A549 (cell line): ENCODE results near the gene HS3ST5. TPM values are rescaled to one million over a fixed set of nuclear protein-coding genes. Genes with fewer than 3 reads are reported as not detected.

Experiments used
- ATAC-seq, 2 experiments: fragments of 200-7000 bp in 1 of 2; fragments of >200 bp in 1 of 2; cut with Nextera tagmentation in 1 of 2; cut with Tn5 transposase in 1 of 2; 3 replicates each; pipeline versions ENCODE4 v1.8.0 to v1.9.1; 2018 to 2020; ENCODE audit warnings: mild to moderate bottlenecking in 1 of 2, moderate library complexity in 1 of 2
- CTCF ChIA-PET: fragments of 300-600 bp; sonication (Branson Sonifier 250); formaldehyde crosslinking; extraction: SDS; loops from one replicate; lab custom pipeline; 2021; ENCODE audit warnings: antibody characterized with exemption, inconsistent platforms; lab: Yijun Ruan, JAX
- POLR2A ChIA-PET: fragments of 350-600 bp; formaldehyde crosslinking; extraction: SDS; loops from one replicate; lab custom pipeline; 2021; ENCODE audit warnings: antibody characterized with exemption, inconsistent platforms; lab: Yijun Ruan, JAX
- DNase-seq, 2 experiments: peaks; one replicate each; pipeline versions ENCODE4 v3.0.0 to v3.0.0-alpha.2; 2011 to 2016; ENCODE audit warnings: low read depth in 1 of 2, low spot score in 1 of 2
- FAIRE-seq: peaks from 2 replicates; lab custom pipeline; 2011; peaks lifted over from hg19 to GRCh38; lab: Jason Lieb, UNC
- H3K27ac ChIP-seq, 2 experiments: fragments of >200 bp; sonication (Bioruptor Twin); formaldehyde crosslinking; 3 replicates each; pipeline ENCODE4 v1.5.1; 2016 to 2017
- H3K4me1 ChIP-seq: fragments of >200 bp; sonication (Bioruptor Twin); formaldehyde crosslinking; 3 replicates; pipeline ENCODE4 v1.6.1; 2016
- H3K4me2 ChIP-seq: fragments of >200 bp; sonication (Bioruptor Twin); formaldehyde crosslinking; 3 replicates; pipeline ENCODE4 v1.6.1; 2016
- H3K4me3 ChIP-seq: fragments of >200 bp; sonication (Bioruptor Twin); formaldehyde crosslinking; 3 replicates; pipeline ENCODE4 v1.5.1; 2016
- H3K9me3 ChIP-seq: fragments of >200 bp; sonication (Bioruptor Twin); formaldehyde crosslinking; 3 replicates; pipeline ENCODE4 v1.6.1; 2016
- BHLHE40 ChIP-seq: IDR thresholded peaks from 2 replicates; pipeline ENCODE4 v1.6.1; 2012; ENCODE audit warnings: low read depth, low read length, inconsistent platforms
- EHF ChIP-seq: fragments of 250-450 bp; sonication (Bioruptor Pico); IDR thresholded peaks from 2 replicates; pipeline ENCODE4 v1.5.0; 2020; ENCODE audit warnings: mild to moderate bottlenecking
- EP300 ChIP-seq, 2 experiments: fragments of >200 bp; sonication (Bioruptor Twin); formaldehyde crosslinking; IDR thresholded peaks; 2 replicates in 1 of 2; 3 replicates in 1 of 2; pipeline ENCODE4 v1.6.1; 2016 to 2017
- ESRRA ChIP-seq: fragments of 150-350 bp; IDR thresholded peaks from 2 replicates; pipeline ENCODE4 v1.6.1; 2014; ENCODE audit warnings: mild to moderate bottlenecking, low read length, borderline replicate concordance
- FOSB ChIP-seq: fragments of 250-450 bp; sonication (Bioruptor Pico); IDR thresholded peaks from 2 replicates; pipeline ENCODE4 v1.5.0; 2020; ENCODE audit warnings: mild to moderate bottlenecking, moderate library complexity
- HOXA7 ChIP-seq: fragments of 250-450 bp; sonication (Bioruptor Pico); IDR thresholded peaks from 2 replicates; pipeline ENCODE4 v1.5.0; 2020; ENCODE audit warnings: mild to moderate bottlenecking, moderate library complexity
- HOXB5 ChIP-seq: fragments of 250-450 bp; sonication (Bioruptor Pico); IDR thresholded peaks from 2 replicates; pipeline ENCODE4 v1.5.0; 2020; ENCODE audit warnings: mild to moderate bottlenecking, moderate library complexity
- JUN ChIP-seq, 2 experiments: fragments of >200 bp; sonication (Bioruptor Twin); formaldehyde crosslinking; IDR thresholded peaks; 2 replicates in 1 of 2; 3 replicates in 1 of 2; pipeline ENCODE4 v1.6.1; 2016 to 2017
- JUNB ChIP-seq: fragments of >200 bp; sonication (Bioruptor Twin); formaldehyde crosslinking; IDR thresholded peaks from 2 replicates; pipeline ENCODE4 v1.6.1; 2016
- KDM1A ChIP-seq: fragments of 200-600 bp; sonication (generic); IDR thresholded peaks from 2 replicates; pipeline ENCODE4 v1.6.1; 2016; ENCODE audit warnings: low read depth, mild to moderate bottlenecking
- KDM5A ChIP-seq: fragments of 200-600 bp; sonication (generic); IDR thresholded peaks from 2 replicates; pipeline ENCODE4 v1.6.1; 2016; ENCODE audit warnings: antibody characterized with exemption, mild to moderate bottlenecking
- NFE2L2 ChIP-seq: fragments of 150-350 bp; conservative IDR thresholded peaks from 2 replicates; pipeline ENCODE4 v1.6.1; 2014; ENCODE audit warnings: low read length
- PHF8 ChIP-seq: fragments of 200-600 bp; sonication (generic); IDR thresholded peaks from 2 replicates; pipeline ENCODE4 v1.6.1; 2016; ENCODE audit warnings: low read depth, mild to moderate bottlenecking, antibody characterized with exemption, moderate library complexity, borderline replicate concordance
- SMC3 ChIP-seq: fragments of >200 bp; sonication (Bioruptor Twin); formaldehyde crosslinking; IDR thresholded peaks from 3 replicates; pipeline ENCODE4 v1.6.1; 2018; ENCODE audit warnings: inconsistent platforms
- TP53 ChIP-seq: fragments of 250-450 bp; sonication (Bioruptor Pico); IDR thresholded peaks from 2 replicates; pipeline ENCODE4 v1.5.0; 2021; ENCODE audit warnings: mild to moderate bottlenecking, moderate library complexity
- ZFP36 ChIP-seq: fragments of 450-650 bp; IDR thresholded peaks from 2 replicates; pipeline ENCODE4 v1.6.1; 2014; ENCODE audit warnings: borderline replicate concordance; ENCODE audit not compliant: partially characterized antibody
- ZNF302 ChIP-seq: fragments of 250-450 bp; sonication (Bioruptor Pico); IDR thresholded peaks from 2 replicates; pipeline ENCODE4 v1.9.0; 2021; ENCODE audit warnings: inconsistent platforms, mild to moderate bottlenecking, moderate library complexity
- ZSCAN20 ChIP-seq: fragments of 250-450 bp; sonication (Bioruptor Pico); IDR thresholded peaks from 2 replicates; pipeline ENCODE4 v1.8.0; 2022; ENCODE audit warnings: mild to moderate bottlenecking, moderate library complexity
- WGBS: methylation state at CpG from one replicate; pipeline ENCODE4 v1.1.6; 2017; ENCODE audit errors: missing lambda C conversion rate; 5-methylcytosine and 5-hydroxymethylcytosine counted together
- polyA plus RNA-seq, 4 experiments: library from polyadenylated mRNA; depleted of rRNA in 3 of 4; stranded (reverse); fragments of >200 nt; fragmentation: RNase III in 1 of 4; extraction: RNeasy Plus Mini Kit Qiagen cat#74134 plus additional on column Dnase treatment in 1 of 4; gene quantifications; 2 replicates in 3 of 4; 3 replicates in 1 of 4; pipeline ENCODE4 v1.2.3, GENCODE V29; 2011 to 2017
- TF ChIP-seq, protein P1 (sequence below): fragments of >200 bp; sonication (Bioruptor Twin); formaldehyde crosslinking; IDR thresholded peaks from 3 replicates; pipeline ENCODE4 v1.6.1; 2016
- TF ChIP-seq, protein P2 (sequence below): fragments of 200-600 bp; sonication (generic); IDR thresholded peaks from 2 replicates; pipeline ENCODE4 v1.6.1; 2016; ENCODE audit warnings: antibody characterized with exemption, mild to moderate bottlenecking, moderate library complexity
- TF ChIP-seq, protein P3 (sequence below): fragments of 450-650 bp; IDR thresholded peaks from 2 replicates; pipeline ENCODE4 v1.6.1; 2014; ENCODE audit warnings: antibody characterized with exemption
- TF ChIP-seq, protein P4 (sequence below): fragments of 250-450 bp; sonication (Bioruptor Pico); IDR thresholded peaks from 2 replicates; pipeline ENCODE4 v1.5.0; 2020; ENCODE audit warnings: low read depth, mild to moderate bottlenecking, moderate library complexity
- TF ChIP-seq, protein P5 (sequence below): fragments of 150-350 bp; IDR thresholded peaks from 2 replicates; pipeline ENCODE4 v1.6.1; 2014; ENCODE audit warnings: low read depth, mild to moderate bottlenecking, low read length
- TF ChIP-seq, protein P6 (sequence below): fragments of 250-450 bp; sonication (Bioruptor Pico); IDR thresholded peaks from 2 replicates; pipeline ENCODE4 v1.5.0; 2021; ENCODE audit warnings: mild to moderate bottlenecking, moderate library complexity, borderline replicate concordance
- TF ChIP-seq, protein P7 (sequence below): fragments of >200 bp; sonication (Bioruptor Twin); formaldehyde crosslinking; IDR thresholded peaks from 2 replicates; pipeline ENCODE4 v1.6.1; 2016

Gene HS3ST5
- polyA plus RNA-seq, 2 of the 4 experiments (the other 2 are of a cell fraction): not detected

DNA sequence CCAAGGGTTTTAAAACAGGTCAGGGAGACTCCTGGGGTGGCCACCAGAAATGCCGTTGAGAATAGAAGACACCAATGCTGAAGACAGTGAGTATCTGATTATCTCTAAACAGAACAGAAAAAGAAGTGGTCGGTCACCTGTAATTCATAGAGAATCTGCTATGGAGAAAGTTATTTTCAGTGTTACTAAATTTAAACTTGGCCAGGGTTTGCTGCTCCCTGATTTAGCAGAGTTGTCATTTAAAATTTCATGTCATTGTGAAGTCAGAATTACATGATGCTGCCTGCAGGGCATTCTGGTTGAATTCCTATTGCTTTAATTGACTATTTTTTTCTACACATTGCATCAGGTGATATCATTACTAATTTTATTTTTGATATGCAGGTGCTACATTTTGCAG is 114.1 kb downstream of the HS3ST5 start:
- CTCF ChIA-PET: no interaction called here
- H3K9me3 ChIP-seq: no peaks in the 10 kb centered on the region
- FAIRE-seq: no peak

DNA sequence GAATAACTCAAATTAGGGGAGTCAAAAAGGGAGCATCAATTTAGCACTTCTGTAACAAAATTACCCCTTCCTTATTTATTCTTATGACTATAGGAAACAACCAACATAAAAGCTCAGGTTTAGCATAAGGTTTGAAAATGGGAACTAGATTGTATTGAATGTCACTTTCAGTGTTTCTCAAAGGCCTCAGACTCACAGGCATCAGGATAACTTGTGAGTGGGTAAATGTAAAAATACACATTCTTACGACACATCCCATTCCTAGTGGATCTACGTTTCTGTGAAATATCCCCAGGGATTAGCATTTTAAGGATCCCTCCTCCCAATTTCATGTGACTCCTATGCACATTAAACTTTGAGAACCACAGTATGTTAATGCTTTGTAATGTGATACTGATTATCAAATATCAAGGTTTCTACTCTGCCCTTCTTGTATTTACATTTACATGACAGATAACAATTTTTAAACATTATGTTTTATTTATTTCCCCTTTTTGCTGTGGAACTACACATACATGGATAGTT is 114.8 kb downstream of the HS3ST5 start:
- Histone ChIP-seq H3K27ac (no peak overlapping the region), H3K4me3 (no peak overlapping the region), H3K9me3 (no peaks in the 10 kb centered on the region), H3K4me2 (no peak overlapping the region), H3K4me1 (no peaks in the 10 kb centered on the region)
- WGBS: 25% methylated on average over 2 of the region's 2 CpGs
- DNase-seq: no peak
- TF ChIP-seq EHF (CRISPR knock-in tag): no peak
- no peak for TF ChIP-seq PHF8
- no peak for TF ChIP-seq NFE2L2
- no peak for TF ChIP-seq JUNB
- TF ChIP-seq HOXA7: no peak
- TF ChIP-seq, protein P1, sequence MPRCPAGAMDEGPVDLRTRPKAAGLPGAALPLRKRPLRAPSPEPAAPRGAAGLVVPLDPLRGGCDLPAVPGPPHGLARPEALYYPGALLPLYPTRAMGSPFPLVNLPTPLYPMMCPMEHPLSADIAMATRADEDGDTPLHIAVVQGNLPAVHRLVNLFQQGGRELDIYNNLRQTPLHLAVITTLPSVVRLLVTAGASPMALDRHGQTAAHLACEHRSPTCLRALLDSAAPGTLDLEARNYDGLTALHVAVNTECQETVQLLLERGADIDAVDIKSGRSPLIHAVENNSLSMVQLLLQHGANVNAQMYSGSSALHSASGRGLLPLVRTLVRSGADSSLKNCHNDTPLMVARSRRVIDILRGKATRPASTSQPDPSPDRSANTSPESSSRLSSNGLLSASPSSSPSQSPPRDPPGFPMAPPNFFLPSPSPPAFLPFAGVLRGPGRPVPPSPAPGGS: no peak
- TF ChIP-seq, protein P2, sequence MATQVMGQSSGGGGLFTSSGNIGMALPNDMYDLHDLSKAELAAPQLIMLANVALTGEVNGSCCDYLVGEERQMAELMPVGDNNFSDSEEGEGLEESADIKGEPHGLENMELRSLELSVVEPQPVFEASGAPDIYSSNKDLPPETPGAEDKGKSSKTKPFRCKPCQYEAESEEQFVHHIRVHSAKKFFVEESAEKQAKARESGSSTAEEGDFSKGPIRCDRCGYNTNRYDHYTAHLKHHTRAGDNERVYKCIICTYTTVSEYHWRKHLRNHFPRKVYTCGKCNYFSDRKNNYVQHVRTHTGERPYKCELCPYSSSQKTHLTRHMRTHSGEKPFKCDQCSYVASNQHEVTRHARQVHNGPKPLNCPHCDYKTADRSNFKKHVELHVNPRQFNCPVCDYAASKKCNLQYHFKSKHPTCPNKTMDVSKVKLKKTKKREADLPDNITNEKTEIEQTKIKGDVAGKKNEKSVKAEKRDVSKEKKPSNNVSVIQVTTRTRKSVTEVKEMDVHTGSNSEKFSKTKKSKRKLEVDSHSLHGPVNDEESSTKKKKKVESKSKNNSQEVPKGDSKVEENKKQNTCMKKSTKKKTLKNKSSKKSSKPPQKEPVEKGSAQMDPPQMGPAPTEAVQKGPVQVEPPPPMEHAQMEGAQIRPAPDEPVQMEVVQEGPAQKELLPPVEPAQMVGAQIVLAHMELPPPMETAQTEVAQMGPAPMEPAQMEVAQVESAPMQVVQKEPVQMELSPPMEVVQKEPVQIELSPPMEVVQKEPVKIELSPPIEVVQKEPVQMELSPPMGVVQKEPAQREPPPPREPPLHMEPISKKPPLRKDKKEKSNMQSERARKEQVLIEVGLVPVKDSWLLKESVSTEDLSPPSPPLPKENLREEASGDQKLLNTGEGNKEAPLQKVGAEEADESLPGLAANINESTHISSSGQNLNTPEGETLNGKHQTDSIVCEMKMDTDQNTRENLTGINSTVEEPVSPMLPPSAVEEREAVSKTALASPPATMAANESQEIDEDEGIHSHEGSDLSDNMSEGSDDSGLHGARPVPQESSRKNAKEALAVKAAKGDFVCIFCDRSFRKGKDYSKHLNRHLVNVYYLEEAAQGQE: no peak
- TF ChIP-seq, protein P3, sequence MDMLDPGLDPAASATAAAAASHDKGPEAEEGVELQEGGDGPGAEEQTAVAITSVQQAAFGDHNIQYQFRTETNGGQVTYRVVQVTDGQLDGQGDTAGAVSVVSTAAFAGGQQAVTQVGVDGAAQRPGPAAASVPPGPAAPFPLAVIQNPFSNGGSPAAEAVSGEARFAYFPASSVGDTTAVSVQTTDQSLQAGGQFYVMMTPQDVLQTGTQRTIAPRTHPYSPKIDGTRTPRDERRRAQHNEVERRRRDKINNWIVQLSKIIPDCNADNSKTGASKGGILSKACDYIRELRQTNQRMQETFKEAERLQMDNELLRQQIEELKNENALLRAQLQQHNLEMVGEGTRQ: no peak
- TF ChIP-seq ESRRA: no peak
- no peak for FAIRE-seq
- no peak for ATAC-seq
- CTCF ChIA-PET: no interaction called here
- POLR2A ChIA-PET: no interaction called here

More for the DNA sequence above, 114.1 kb downstream of the HS3ST5 start:
- Histone ChIP-seq H3K4me2 (no peak overlapping the region), H3K4me3 (no peak overlapping the region), H3K27ac (no peak overlapping the region), H3K4me1 (no peaks in the 10 kb centered on the region)
- WGBS: 4% methylated on average over 2 of the region's 2 CpGs
- no peak for DNase-seq
- POLR2A ChIA-PET: no interaction called here
- ATAC-seq: no peak
- TF ChIP-seq, protein P4, sequence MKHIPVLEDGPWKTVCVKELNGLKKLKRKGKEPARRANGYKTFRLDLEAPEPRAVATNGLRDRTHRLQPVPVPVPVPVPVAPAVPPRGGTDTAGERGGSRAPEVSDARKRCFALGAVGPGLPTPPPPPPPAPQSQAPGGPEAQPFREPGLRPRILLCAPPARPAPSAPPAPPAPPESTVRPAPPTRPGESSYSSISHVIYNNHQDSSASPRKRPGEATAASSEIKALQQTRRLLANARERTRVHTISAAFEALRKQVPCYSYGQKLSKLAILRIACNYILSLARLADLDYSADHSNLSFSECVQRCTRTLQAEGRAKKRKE (CRISPR knock-in tag): no peak
- no peak for TF ChIP-seq FOSB (CRISPR knock-in tag)
- no peak for TF ChIP-seq ZNF302 (CRISPR knock-in tag)
- no peak for TF ChIP-seq TP53 (CRISPR knock-in tag)
- no peak for TF ChIP-seq ZSCAN20 (CRISPR knock-in tag)
- no peak for TF ChIP-seq KDM5A
- TF ChIP-seq SMC3: no peak
- TF ChIP-seq KDM1A: no peak
- no peak for TF ChIP-seq ZFP36
- TF ChIP-seq JUNB: no peak
- no peak for TF ChIP-seq EP300 (IDR thresholded peaks at IDR 0.05)
- TF ChIP-seq JUN (IDR thresholded peaks at IDR 0.05): no peak
- TF ChIP-seq ESRRA: no peak
- TF ChIP-seq, protein P5, sequence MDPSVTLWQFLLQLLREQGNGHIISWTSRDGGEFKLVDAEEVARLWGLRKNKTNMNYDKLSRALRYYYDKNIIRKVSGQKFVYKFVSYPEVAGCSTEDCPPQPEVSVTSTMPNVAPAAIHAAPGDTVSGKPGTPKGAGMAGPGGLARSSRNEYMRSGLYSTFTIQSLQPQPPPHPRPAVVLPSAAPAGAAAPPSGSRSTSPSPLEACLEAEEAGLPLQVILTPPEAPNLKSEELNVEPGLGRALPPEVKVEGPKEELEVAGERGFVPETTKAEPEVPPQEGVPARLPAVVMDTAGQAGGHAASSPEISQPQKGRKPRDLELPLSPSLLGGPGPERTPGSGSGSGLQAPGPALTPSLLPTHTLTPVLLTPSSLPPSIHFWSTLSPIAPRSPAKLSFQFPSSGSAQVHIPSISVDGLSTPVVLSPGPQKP: no peak
- TF ChIP-seq BHLHE40: no peak
- TF ChIP-seq, protein P6, sequence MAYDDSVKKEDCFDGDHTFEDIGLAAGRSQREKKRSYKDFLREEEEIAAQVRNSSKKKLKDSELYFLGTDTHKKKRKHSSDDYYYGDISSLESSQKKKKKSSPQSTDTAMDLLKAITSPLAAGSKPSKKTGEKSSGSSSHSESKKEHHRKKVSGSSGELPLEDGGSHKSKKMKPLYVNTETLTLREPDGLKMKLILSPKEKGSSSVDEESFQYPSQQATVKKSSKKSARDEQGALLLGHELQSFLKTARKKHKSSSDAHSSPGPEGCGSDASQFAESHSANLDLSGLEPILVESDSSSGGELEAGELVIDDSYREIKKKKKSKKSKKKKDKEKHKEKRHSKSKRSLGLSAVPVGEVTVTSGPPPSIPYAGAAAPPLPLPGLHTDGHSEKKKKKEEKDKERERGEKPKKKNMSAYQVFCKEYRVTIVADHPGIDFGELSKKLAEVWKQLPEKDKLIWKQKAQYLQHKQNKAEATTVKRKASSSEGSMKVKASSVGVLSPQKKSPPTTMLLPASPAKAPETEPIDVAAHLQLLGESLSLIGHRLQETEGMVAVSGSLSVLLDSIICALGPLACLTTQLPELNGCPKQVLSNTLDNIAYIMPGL: no peak
- TF ChIP-seq, protein P3: no peak
- TF ChIP-seq HOXB5 (CRISPR knock-in tag): no peak
- TF ChIP-seq, protein P7, sequence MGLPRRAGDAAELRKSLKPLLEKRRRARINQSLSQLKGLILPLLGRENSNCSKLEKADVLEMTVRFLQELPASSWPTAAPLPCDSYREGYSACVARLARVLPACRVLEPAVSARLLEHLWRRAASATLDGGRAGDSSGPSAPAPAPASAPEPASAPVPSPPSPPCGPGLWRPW: no peak
